GM03348 (cell line): ENCODE measurements around the gene KIFC3.
"Not testable (repeated sequence)": the region's sequence is repeated elsewhere in the genome, so short reads cannot be mapped to it uniquely, and the experiment has no call there.

Experiments
- DNase-seq: peaks from one replicate; pipeline ENCODE4 v3.0.0; 2012; ENCODE audit warnings: low spot score

The KIFC3 gene

GRCh38 chr16:57753448-57754353 lies 48.6 kb downstream of the KIFC3 start:
- DNase-seq = no peak

DNA sequence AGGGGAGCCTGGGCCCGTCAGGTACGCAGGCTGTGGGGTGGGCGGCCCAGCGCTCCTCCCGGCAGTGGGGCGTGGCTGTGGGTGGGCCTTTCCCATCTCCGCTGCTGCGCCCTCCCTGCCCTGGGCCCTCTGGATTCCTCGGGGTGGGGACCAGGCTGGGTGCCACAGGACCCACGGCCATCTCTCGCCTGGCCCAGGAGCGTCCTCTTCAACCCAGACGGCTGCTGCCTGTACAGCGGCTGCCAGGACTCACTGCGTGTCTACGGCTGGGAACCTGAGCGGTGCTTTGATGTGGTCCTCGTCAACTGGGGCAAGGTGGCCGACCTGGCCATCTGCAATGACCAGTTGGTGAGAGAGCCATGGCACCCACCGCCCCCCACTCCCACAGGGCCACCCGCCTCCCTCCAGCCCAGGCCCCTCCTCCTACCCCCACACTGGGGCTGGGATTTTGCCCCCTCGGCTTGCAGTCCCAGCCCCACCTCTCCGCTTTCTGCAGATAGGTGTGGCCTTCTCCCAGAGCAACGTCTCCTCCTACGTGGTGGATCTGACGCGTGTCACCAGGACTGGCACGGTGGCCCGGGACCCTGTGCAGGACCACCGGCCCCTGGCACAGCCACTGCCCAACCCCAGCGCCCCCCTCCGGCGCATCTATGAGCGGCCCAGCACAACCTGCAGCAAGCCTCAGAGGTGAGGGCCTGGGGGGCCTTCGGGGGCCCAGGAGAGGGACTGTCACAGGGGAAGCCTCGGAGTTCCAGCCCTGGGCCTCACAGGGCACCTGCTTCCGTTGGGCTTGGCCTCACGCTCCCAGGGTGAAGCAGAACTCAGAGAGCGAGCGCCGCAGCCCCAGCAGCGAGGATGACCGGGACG lies 49.5 kb downstream of the KIFC3 start:
- DNase-seq = no peak

- no peak for DNase-seq
These were observed 50.1 kb downstream of the KIFC3 start for GRCh38 chr16:57752203-57752580.

GRCh38 chr16:57751539-57752202 lies 50.6 kb downstream of the KIFC3 start:
- DNase-seq = no peak

- DNase-seq = no peak
These were observed 51.3 kb downstream of the KIFC3 start for GRCh38 chr16:57750796-57751538.

DNA sequence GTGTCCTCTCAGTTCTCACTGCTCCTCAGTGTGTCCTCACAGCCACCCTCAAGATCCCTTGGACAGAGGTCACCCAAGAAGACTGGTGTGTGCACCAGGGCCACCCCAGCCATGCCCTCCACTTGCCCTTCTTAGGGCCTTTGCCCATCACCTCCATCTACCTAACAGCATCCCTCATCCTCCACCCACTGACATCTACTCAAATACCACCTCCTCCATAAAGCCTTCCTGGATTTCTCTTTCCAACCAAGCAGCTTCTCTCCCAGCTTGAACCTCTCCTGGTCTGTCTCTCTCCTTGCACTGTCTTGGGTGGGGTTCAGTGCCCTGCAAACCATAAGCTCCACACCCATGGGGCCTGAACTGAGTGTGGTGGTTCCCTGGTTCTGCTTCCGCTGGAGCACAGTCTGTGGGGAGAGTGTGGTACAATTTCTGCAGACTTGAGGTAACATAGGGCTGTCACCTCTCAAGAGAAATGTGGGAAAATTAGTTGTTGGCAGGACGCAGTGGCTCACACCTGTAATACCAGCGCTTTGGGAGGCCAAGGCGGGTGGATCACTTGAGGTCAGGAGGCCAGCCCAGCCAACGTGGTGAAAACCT lies 52.3 kb downstream of the KIFC3 start:
- DNase-seq = no peak

DNA sequence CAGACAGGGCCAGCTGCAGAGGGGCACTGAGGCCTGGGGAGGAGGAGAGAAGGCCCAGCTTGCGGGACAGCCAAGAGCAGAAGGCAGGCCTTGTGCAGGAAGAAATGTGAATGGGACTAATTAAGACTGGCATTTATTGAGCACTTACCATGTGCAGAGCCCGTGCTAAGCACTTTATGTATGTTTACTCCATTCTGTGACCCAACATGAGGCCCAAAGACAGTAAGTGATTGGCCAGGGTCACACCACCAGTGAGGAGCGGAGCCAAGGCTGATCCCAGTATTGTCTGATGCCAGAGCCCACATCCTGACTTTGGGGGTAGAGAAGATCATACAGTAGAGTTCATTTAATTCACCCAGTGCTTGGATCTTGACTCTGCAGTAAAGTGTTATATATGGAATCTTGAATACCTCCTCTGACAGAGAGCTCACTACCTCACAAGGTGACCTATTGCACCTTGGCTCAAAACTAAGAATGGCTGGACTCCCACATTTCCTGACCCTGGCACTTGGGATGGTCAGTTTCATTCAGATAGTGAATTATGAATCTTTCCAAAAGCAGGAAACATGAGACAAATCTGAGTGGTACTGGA lies 53.1 kb downstream of the KIFC3 start:
- no peak for DNase-seq

GRCh38 chr16:57748596-57748995 lies 53.7 kb downstream of the KIFC3 start:
- DNase-seq = no peak

DNA sequence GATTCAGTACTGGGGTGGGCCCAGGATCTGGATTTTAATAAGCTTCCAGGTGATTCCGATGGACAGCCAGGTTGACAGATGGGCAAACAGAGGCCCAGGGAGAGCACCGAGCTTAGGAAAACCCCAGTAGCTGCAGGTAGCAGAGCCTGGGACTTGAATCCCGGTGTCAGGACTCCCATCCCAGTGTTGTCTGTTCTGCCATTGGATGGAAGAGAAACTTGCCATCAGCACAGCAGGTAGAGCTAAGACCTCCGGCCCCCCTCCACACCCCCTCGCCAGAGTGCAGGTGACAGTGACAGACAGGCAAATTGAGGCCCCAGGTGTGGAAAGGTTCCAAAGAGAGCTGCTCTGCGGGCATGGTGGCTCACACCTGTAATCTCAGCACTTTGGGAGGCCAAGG lies 54.3 kb downstream of the KIFC3 start:
- DNase-seq = no peak

DNA sequence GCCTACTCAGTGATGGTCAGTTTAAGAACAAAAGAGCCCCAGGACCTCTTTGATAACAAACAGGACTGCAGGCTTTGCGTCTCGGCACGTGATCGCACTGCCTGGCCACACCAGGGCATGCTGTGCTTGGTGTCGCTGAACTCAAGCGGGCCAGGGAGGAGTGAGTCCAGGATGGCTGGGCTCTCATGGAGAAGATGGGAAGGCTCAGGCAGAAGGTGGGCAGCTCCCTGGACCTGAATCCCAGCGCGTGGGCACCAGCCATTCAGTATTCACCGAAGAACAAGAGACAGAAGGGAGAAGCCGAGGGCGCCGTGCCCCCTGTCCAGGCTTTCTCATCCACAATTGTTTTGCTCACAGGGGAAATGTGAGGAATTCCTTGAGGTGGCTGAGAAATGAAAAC lies 54.8 kb downstream of the KIFC3 start:
- DNase-seq = no peak

GRCh38 chr16:57747091-57747490 lies 55.2 kb downstream of the KIFC3 start:
- no peak for DNase-seq

- not testable (repeated sequence) for DNase-seq
These were observed 56.0 kb downstream of the KIFC3 start for GRCh38 chr16:57746316-57746715.

DNA sequence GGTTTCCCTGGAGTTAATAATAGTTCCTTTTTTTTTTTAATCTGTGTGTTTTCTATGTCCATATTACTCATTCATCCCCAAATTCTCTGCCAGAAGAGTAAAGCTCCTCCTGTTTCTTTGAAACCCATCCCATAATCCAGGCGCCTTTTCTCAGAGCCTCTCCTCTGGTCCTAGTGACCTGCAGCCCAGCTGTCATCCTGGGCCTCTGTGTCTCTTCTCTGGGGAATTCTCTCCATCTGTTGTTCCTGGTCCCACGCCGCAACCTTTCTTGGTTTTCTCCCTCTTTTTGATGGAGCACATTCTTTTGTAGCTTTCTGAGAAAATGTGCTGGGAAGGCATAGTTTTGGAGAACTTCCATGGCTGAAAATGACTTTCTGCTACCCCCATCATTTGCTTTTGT lies 56.5 kb downstream of the KIFC3 start:
- no peak for DNase-seq

DNA sequence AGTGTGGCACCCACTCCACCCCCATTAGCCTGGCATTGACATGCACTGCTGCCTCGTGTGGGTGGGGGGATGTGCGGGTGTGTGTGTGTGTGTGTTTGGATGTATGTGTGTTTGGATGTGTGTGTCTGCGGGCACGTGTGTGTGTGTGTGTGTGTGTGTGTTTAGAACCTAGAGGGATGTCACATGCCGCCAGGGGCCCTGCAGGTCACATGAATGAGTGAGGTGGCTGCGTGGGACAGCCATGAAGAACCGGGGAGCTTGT lies 57.7 kb downstream of the KIFC3 start:
- DNase-seq = no peak

- no peak for DNase-seq
These were observed 58.2 kb downstream of the KIFC3 start for GRCh38 chr16:57743886-57744641.

GRCh38 chr16:57743458-57743857 lies 58.8 kb downstream of the KIFC3 start:
- DNase-seq = no peak

DNA sequence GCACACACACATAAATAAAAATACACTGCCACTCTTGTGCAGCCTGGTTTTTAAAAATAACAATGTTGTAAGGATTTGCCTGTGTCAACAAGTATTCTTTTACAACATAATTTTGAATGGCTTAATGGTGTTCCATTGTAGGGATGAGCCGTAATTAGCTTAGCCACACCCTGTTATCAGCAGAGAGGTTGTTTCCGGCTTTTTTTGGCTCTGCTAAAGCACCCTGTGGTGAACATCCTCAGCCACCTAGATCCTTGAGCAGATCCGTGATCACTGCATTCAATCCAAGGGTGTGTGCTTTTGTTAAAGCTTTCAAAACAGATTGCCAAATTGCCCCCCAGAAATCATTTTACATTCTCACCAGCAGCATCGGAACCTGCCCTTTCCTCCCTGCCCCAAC lies 59.7 kb downstream of the KIFC3 start:
- no peak for DNase-seq

DNA sequence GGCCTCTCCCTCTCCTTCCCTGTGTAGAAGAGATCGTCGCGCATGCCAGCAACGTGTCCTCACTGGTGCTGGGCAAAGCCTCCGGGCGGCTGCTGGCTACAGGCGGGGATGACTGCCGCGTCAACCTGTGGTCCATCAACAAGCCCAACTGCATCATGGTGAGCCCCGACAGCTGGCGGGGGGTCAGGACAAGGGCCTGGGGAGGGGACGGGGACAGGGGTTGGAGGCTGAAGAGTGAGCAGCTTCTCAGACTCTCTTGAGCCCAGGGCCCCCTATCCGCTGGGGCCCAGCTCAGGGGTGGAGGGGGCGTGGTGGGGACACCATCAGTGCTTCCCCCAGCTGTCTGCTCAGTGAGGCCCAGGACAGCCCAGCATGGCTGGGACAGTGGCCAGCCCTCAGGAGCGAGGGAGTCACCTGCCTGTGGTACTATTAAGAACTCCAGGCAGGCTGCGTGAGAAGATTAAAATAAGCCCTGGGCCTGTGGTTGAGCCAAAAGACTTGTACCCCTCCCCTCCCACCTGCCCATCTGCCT lies 60.6 kb downstream of the KIFC3 start:
- no peak for DNase-seq

DNA sequence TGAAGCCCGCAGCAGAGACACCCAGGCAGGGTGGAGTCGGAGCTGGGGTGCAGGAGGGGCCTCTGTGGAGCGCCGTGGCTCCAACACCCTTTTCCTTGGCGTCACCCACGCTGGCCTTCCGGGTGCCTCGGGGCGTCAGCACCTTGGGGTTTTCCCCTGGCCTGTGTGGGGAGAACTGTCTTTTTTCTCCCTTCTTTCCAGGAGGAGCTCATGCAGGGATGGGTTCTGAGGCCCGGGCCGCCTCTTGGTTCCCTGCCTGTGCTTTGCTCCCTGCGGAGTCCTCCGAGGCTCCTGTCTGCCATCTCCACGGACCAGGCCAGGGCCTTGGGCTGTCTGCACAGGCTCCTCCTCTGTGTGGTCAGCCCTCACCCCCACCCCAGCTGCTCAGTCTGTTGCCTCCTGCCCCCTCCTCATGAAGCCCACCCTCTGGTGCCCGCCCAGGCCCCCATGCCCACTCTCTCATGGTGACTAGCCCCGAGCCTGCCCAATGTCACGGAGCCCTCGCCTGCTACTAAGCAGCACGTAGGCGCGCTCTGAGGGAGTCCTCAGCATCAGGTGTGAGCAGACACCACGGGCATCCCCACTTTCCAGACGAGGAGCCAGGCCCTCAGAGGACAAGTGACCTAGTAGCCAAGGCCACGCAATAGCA lies 61.7 kb downstream of the KIFC3 start:
- no peak for DNase-seq
